Omental fat pad (tissue), 4 donors: ENCODE results near the gene ITGB6. TPM values are rescaled to one million over a fixed set of nuclear protein-coding genes. Genes with fewer than 3 reads are reported as not detected.
A peak's percentile ranks its signal among the peaks of the same experiment; 100 is the strongest.

Experiments
- ATAC-seq: fragments of 150-250 bp; one replicate; pipeline ENCODE4 v1.9.1; 2016; ENCODE audit warnings: mild to moderate bottlenecking, moderate library complexity; ENCODE audit not compliant: low FRiP score
- DNase-seq: peaks from one replicate; pipeline ENCODE4 v3.0.0-alpha.2; 2019; ENCODE audit warnings: low spot score
- CTCF ChIP-seq, 3 donors: fragments of 450-650 bp; IDR thresholded peaks; one replicate each; pipeline ENCODE4 v1.5.1; 2016 to 2017; ENCODE audit warnings: antibody characterized with exemption in 3 of 3, mild to moderate bottlenecking in 3 of 3, moderate library complexity in 2 of 3
- total RNA-seq, 4 donors: library from RNA; depleted of rRNA; stranded (reverse); fragments of >200 nt; gene quantifications; one replicate each; pipeline ENCODE4 v1.1.0, GENCODE V29; 2016

The ITGB6 gene
- total RNA-seq, 4 donors from 2014 or later = not detected

- TF ChIP-seq CTCF (IDR thresholded peaks at IDR 0.05) = no peak
- peak; percentile 65 for ATAC-seq
Observed at GRCh38 chr2:160209516-160209856, 9.4 kb upstream of the ITGB6 start.

DNA sequence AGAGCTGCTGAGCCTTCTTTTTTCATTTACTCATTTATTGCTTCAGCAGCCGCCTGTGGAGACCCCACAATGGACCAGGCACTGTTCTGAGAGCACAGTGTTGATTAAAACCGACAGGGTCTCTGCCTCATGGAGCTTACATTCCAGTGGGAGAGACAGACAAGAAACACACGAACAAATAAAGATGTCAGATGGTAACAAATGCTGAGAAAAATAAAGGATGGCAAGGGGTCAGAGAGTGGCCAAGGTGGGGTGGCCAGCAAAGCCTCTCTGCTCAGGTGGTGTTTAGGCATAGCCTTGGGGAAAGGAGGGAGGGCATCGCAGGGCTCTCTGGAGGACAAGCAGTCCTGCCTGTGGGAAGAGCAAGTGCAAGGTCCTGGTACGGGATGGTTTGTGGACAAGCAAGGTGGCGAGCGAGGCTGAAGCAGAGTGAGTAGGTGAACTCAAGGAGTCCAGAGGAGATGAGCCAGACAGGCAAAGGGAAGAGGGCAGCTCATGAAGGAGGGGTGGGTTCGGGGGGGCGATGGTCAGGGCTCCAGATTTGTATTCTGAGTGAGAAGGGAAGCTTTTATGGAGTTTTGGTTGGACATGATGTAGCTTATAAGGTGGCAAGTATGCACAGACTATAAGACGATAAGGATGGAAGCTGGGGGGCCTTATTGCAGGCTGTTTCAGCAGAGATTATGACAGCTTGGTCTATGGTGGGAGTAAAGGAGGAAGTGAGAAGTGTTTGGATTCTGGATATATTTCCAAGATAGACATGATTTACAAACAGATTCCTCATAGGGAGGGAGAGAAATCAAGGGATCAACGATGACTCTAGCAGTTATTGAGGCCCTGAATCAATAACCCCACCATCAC, 8.8 kb upstream of the ITGB6 start:
- DNase-seq (no peak), ATAC-seq (no peak)
- TF ChIP-seq CTCF (IDR thresholded peaks at IDR 0.05) = no peak

More at GRCh38 chr2:160209516-160209856, 9.4 kb upstream of the ITGB6 start:
- DNase-seq = no peak

DNA sequence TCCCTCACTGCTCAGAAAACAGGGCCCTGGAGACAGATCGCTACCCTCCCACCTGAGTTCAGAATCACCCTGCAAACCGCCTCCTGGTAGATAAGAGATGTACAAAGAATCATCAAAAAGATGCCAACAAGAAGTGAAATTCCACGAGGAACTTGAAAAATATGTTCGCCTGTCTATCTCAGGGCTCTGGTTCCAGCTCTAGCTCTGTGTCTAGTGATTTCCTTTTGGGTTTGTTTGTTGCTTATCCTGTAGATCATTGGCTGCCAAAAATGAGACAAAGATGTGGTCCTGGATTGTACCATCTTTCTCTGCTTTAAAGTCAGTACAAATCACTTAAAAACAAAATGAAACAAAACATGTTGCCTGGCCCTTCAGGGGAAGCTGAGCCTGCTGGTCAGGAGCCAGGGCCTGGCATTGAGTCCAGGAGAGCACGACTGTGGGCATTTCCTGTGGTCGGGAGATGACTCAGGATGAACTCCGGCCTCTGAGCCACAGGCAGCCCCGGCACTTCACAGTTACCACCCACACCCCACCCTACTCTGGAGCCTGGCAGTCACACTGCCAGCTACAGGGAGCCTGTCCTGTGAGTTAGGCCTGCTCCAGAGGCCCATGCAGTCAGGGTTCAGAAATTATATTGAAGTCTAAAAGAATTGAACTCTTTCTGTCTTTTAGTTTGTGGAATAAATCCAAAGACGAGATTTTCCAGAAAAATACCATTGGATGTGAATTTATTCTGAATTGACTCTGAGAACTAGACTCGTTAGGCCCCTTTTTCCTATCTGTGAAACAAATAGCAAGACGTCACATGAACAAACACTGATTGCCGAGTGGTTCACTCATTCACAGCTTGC, 8.0 kb upstream of the ITGB6 start:
- DNase-seq (peak; percentile 68), ATAC-seq (peak; percentile 93)
- no peak for TF ChIP-seq CTCF (IDR thresholded peaks at IDR 0.05)

GRCh38 chr2:160207271-160207670, 7.2 kb upstream of the ITGB6 start:
- TF ChIP-seq CTCF (IDR thresholded peaks at IDR 0.05) = no peak
- DNase-seq (no peak), ATAC-seq (no peak)

DNA sequence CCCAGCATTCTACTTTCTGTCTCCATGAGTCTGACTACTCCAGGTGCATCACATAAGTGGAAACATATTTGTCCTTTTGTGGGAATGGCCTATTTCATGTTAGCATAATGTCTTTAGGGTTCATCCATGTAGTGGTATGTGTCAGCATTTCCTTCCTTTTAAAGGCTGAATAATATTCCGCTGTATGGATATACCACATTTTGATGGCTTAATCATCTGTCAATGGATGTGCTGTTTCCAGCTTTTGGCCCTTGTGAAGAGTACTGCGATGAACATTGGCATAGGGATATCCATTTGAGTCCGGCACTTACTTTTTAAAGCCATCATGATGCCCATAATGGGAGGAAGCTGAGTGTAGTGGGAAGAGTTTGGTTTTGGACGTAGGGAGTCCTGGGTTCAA, 6.4 kb upstream of the ITGB6 start:
- no peak for ATAC-seq
- no peak for DNase-seq
- TF ChIP-seq CTCF (IDR thresholded peaks at IDR 0.05) = no peak

DNA sequence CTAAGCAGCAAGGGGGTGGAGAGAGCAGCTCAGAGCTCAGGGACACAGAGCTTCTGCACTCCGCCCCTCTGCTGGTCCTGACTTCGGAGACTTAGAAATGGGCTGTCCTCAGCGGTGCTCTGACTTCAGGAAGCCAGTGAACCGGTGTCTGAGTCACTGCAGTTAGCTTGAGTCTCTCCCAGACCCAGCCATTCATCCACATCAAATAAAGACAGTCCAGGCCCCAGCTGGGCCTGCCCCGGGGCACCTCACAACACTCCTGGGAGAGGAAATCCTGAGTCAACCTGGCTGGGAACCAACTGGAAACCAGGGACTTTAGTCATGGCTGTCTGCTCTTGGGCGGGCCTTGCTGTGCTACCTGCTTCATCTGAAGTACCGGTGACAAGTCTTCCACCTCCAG, 5.4 kb upstream of the ITGB6 start:
- DNase-seq = no peak
- ATAC-seq = peak; percentile 56

More for the DNA sequence above, 5.4 kb upstream of the ITGB6 start:
- no peak for TF ChIP-seq CTCF (IDR thresholded peaks at IDR 0.05)
